Parathyroid adenoma (tissue), 2 donors: Measurements from ENCODE around the gene SLC16A2.

ENCODE experiments used
- H2AFZ ChIP-seq: fragments of 300-600 bp; sonication (generic); one replicate; pipeline ENCODE4 v1.7.0; 2017; ENCODE audit warnings: antibody characterized with exemption, mild to moderate bottlenecking
- H3K27ac ChIP-seq: fragments of 300-600 bp; sonication (generic); one replicate; pipeline ENCODE4 v1.7.0; 2017
- H3K27me3 ChIP-seq: fragments of 300-600 bp; sonication (generic); one replicate; pipeline ENCODE4 v1.7.0; 2017; ENCODE audit warnings: low read length; ENCODE audit not compliant: control insufficient read depth, insufficient read depth
- H3K36me3 ChIP-seq: fragments of 300-600 bp; sonication (generic); one replicate; pipeline ENCODE4 v1.7.0; 2017; ENCODE audit warnings: low read length; ENCODE audit not compliant: control insufficient read depth, insufficient read depth
- H3K4me1 ChIP-seq: fragments of 300-600 bp; sonication (generic); one replicate; pipeline ENCODE4 v1.7.0; 2017; ENCODE audit warnings: control low read depth
- H3K4me2 ChIP-seq: fragments of 300-600 bp; sonication (generic); one replicate; pipeline ENCODE4 v1.7.0; 2017; ENCODE audit warnings: low read length
- H3K4me3 ChIP-seq: fragments of 300-600 bp; sonication (generic); one replicate; pipeline ENCODE4 v1.7.0; 2017; ENCODE audit warnings: low read depth, low read length
- H3K79me2 ChIP-seq: fragments of 300-600 bp; sonication (generic); one replicate; pipeline ENCODE4 v1.7.0; 2017; ENCODE audit warnings: control low read depth
- H3K9ac ChIP-seq: fragments of 300-600 bp; sonication (generic); one replicate; pipeline ENCODE4 v1.7.0; 2017; ENCODE audit warnings: mild to moderate bottlenecking
- H3K9me3 ChIP-seq: fragments of 300-600 bp; sonication (generic); one replicate; pipeline ENCODE4 v1.7.0; 2017; ENCODE audit warnings: low read length; ENCODE audit not compliant: control insufficient read depth
- TF ChIP-seq, protein P1 (sequence below): fragments of 300-600 bp; sonication (generic); IDR thresholded peaks from one replicate; pipeline ENCODE4 v1.7.0; 2017; ENCODE audit warnings: antibody characterized with exemption, mild to moderate bottlenecking
- donor health status: primary hyperparathyroidism.

The SLC16A2 gene

DNA sequence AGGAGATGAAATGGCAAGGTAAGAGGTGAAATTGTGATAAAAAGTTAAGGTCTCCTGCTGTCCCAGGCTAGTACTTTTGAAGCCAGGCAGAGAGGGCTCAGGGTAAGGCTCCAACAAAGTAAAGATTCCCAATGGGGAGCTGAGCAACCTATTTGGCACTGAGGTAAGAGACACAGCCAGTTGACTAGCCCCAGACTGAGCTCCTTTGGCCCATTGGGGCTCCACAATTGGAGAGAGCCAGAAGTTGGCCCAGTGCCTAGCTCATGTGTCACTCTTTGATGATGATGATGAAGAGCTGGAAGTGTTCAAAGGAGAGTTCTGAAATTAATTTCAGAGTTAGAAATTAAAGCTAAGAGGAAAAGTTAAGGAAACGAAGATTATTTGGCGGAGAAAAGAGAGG is 98.6 kb downstream of the SLC16A2 start:
- H3K9ac ChIP-seq = no peak overlapping the region

DNA sequence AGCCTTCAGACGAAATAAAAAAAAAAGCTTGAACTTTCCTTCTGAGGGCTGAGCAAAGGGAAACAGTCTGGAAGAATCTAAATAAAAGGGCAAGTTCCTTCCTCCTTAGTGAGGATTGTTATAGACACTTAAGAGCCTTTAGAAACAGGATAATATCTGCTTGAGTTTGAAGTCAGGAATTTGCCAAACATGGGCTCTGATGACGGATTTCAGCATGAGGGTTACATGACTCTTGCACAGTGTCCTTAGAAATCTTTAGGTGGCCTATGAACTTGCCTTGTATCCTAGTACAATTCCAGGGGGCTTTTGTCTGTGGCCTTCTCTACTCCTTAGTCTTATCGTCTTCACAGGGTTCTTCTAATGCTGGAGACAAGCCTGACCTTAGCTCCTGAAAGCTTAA is 99.0 kb downstream of the SLC16A2 start:
- Histone ChIP-seq H3K4me2 (no peak overlapping the region), H3K79me2 (no peaks in the 10 kb centered on the region), H3K4me3 (no peak overlapping the region), H3K4me1 (no peaks in the 10 kb centered on the region), H3K27me3 (no peaks in the 10 kb centered on the region), H3K9ac (no peak overlapping the region), H3K9me3 (no peaks in the 10 kb centered on the region), H3K27ac (no peak overlapping the region), H2AFZ (no peak overlapping the region), H3K36me3 (no peaks in the 10 kb centered on the region)
- TF ChIP-seq, protein P1, sequence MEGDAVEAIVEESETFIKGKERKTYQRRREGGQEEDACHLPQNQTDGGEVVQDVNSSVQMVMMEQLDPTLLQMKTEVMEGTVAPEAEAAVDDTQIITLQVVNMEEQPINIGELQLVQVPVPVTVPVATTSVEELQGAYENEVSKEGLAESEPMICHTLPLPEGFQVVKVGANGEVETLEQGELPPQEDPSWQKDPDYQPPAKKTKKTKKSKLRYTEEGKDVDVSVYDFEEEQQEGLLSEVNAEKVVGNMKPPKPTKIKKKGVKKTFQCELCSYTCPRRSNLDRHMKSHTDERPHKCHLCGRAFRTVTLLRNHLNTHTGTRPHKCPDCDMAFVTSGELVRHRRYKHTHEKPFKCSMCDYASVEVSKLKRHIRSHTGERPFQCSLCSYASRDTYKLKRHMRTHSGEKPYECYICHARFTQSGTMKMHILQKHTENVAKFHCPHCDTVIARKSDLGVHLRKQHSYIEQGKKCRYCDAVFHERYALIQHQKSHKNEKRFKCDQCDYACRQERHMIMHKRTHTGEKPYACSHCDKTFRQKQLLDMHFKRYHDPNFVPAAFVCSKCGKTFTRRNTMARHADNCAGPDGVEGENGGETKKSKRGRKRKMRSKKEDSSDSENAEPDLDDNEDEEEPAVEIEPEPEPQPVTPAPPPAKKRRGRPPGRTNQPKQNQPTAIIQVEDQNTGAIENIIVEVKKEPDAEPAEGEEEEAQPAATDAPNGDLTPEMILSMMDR = no peak

More for the DNA sequence above, 98.6 kb downstream of the SLC16A2 start:
- TF ChIP-seq, protein P1 = no peak
- Histone ChIP-seq H3K27me3 (no peaks in the 10 kb centered on the region), H3K27ac (no peak overlapping the region), H2AFZ (no peak overlapping the region), H3K4me2 (no peak overlapping the region), H3K36me3 (no peaks in the 10 kb centered on the region), H3K4me3 (no peak overlapping the region), H3K9me3 (no peaks in the 10 kb centered on the region), H3K79me2 (no peaks in the 10 kb centered on the region), H3K4me1 (no peaks in the 10 kb centered on the region)

DNA sequence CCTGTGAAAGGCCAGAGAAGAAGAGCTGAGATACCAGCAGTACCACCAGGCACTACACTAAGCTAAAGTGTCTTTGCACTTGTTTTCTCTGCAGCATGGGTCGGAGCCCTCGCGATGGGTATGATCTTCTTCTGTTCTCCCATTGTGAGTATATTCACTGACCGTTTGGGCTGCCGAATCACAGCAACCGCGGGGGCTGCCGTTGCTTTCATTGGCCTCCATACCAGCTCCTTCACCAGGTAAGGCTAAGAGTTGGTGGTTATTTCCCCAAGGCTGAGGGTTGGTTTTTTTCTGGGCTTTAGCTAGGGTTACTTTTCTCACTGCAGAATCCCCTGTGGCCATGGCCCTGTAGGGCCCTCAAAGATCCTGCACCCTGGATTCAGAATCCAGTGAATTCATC is 99.6 kb downstream of the SLC16A2 start:
- TF ChIP-seq, protein P1 = no peak
- Histone ChIP-seq H3K79me2 (no peaks in the 10 kb centered on the region), H3K27me3 (no peaks in the 10 kb centered on the region), H3K9ac (no peak overlapping the region), H3K36me3 (no peaks in the 10 kb centered on the region), H3K4me3 (no peak overlapping the region), H3K27ac (no peak overlapping the region), H3K4me2 (no peak overlapping the region), H3K9me3 (no peaks in the 10 kb centered on the region), H3K4me1 (no peaks in the 10 kb centered on the region), H2AFZ (no peak overlapping the region)

DNA sequence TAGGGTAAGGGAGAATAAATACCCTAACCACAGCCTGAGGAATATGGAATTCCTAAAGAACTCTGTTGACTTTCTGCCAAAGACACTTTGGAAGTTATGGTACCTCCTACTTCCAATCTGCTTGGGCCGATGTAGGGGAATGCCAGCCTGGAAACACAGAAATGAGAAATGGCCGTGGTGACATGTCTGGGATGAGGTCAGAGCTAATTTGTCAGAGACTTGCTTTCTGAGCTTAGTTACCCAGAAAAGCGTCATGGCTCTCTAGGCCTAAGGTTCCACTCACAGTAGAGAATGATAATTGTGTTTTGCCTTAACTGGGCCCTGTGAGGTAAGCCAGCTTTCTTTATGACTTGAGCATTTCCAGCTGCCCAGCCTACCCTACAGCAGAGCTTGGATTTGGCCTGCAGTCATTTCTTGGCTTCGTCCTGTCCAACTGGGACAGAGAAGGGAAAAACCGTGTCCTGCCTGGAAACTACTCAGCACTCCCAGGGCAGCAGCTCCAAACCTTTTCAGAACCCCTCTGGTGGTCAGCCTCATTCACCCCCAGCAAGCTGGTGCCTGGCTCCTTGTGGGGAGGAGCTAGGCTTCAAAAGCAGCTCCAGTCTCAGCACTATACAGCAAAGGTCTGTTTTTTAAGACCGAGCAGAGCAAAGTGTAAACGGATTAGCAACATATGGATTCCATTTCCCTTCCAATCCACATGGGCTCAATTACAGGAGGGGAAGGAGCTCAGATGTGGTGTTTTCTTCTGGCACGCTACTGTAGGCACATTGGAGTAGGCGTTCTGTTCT is 100.9 kb downstream of the SLC16A2 start:
- no peak overlapping the region for H3K4me3 ChIP-seq
- no peak overlapping the region for H3K9ac ChIP-seq
- no peaks in the 10 kb centered on the region for H3K27me3 ChIP-seq
- no peak overlapping the region for H3K4me2 ChIP-seq
- no peak overlapping the region for H2AFZ ChIP-seq
- no peaks in the 10 kb centered on the region for H3K9me3 ChIP-seq
- no peaks in the 10 kb centered on the region for H3K4me1 ChIP-seq
- no peaks in the 10 kb centered on the region for H3K79me2 ChIP-seq
- TF ChIP-seq, protein P1 = no peak
- no peaks in the 10 kb centered on the region for H3K36me3 ChIP-seq
- H3K27ac ChIP-seq = no peak overlapping the region

DNA sequence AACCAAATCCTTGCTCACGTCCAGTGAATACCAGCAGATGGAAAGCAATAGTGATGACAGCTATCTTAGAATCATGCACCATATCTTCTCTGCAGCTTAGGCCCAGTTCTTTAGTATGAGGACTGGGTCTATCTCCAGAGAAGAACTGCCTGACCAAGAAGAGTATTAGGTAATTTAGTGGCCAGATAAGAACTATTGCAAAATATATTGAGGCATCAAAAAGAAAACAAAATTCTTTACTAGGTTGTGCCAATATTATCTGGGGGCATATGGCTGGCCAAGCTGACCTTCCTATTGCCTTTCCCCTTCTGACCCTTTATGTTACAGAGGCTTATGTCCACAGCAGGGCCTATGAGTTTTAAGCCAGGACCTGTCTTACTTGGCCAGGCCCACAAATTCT is 101.9 kb downstream of the SLC16A2 start:
- Histone ChIP-seq H3K27me3 (no peaks in the 10 kb centered on the region), H2AFZ (no peak overlapping the region), H3K4me3 (no peak overlapping the region), H3K9ac (no peak overlapping the region), H3K27ac (no peak overlapping the region), H3K9me3 (no peaks in the 10 kb centered on the region), H3K79me2 (no peaks in the 10 kb centered on the region), H3K4me2 (no peak overlapping the region), H3K4me1 (no peaks in the 10 kb centered on the region), H3K36me3 (no peaks in the 10 kb centered on the region)
- TF ChIP-seq, protein P1 = no peak
